GM19035 (cell line): ENCODE results near the gene MRPL9.
"Not testable (repeated sequence)": the region's sequence is repeated elsewhere in the genome, so short reads cannot be mapped to it uniquely, and the experiment has no call there.

ENCODE experiments used
- ATAC-seq: cut with Tn5 transposase; IDR thresholded peaks from one replicate; pipeline ENCODE4 v1.9.1; 2021; ENCODE audit not compliant: unreplicated experiment

The MRPL9 gene

DNA sequence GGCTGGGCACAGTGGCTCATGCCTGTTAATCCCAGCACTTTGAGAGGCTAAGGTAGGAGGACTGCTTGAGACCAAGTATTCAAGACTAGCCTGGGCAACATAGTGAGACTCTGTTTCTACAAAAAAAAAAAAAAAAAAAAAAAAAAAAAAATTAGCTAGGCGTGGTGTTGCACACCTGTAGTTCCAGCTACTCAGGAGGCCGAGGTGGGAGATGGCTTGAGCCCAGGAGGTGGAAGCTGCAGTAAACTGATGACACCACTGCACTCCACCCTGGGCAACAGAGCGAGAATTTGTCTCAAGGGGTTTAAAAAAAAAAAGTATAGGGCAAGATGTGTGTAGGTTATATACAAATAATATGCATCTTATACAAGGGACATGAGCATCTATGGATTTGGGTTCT lies 24.4 kb upstream of the MRPL9 start:
- no peak for ATAC-seq

DNA sequence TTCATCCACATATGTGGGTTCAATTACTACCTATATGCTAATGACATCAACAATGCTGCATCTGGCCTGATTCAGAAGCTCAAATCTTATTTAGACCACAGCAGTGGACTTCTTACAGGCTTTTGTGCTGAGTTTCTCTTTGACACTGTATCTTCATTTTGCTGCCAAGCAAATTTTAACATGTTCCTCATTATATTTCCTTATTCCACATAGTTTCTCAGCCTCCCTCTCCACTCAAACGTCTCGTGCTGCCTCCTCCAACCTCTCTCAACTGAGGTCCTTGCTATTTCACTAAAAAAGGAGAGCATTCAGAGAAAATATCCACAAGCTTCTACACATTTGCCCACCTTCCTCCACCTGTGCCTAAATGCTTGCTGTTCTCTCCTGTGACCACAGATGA lies 20.5 kb upstream of the MRPL9 start:
- no peak for ATAC-seq

DNA sequence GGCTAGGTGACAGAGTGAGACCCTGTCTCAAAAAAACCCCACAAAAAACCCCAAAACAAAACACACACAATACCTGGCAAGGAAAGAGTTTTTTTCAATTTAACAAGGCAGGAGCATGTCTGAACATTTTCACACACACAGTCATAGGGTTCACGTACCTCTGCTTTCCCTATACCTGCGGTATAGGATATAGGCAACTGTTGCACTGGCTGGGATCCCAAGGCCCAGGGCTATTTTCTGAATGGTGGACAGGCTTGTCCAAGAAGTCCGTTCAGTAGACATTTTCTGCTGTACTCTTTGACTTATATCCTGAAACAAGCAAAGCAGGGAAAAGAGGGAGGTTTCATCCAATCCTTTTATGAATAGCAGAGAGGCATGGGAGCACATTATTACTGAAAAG lies 19.4 kb upstream of the MRPL9 start:
- no peak for ATAC-seq

DNA sequence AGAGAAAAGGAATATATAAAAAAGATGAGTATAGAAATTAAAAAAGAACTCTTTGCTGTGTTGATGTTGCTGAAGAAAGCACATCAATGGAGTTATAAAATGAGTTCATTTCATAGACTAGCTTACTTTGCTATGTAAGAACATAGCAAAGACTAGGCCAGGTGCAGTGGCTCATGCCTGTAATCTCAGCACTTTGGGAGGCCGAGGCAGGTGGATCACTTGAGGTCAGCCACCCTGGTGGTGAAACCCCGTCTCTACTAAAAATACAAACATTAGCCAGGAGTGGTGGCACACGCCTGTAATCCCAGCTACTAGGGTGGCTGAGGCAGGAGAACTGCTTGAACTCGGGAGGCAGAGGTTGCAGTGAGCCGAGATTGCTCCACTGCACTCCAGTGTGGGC lies 18.7 kb upstream of the MRPL9 start:
- not testable (repeated sequence) for ATAC-seq

DNA sequence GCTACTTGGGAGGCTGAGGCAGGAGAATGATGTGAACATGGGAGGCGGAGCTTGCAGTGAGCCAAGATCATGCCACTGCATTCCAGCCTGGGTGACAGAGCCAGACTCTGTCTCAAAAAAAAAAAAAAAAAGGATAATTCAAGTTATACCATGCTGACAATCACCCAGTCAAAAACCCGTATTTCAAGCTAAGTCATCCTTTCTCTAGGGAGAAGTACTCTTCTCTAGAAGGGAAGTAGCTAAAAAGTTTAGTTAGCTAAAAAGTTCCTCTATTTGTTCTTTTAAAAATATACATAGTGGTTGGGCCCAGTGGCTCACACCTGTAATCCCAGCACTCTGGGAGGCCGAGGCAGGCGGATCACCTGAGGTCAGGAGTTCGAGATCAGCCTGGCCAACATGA lies 17.4 kb upstream of the MRPL9 start:
- ATAC-seq = not testable (repeated sequence)

DNA sequence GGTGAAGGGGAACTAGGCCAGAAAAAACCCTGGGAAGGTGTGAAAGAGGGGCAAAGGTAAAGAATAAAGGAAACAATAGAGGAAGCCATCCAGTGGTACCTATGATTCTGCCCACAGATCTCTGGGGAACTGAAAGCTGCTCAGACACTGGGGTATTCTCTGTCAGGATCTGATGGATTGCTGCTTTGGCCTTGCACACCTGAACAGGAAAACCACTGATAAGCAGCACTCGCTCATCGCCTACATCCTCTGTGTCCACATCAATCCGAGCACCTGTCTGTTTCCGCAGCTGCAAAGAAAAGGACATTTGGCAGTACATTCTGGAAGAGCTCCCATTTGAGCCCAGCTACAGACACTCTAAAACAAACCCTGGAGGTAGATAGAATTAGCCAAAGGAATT lies 16.6 kb upstream of the MRPL9 start:
- ATAC-seq = no peak

DNA sequence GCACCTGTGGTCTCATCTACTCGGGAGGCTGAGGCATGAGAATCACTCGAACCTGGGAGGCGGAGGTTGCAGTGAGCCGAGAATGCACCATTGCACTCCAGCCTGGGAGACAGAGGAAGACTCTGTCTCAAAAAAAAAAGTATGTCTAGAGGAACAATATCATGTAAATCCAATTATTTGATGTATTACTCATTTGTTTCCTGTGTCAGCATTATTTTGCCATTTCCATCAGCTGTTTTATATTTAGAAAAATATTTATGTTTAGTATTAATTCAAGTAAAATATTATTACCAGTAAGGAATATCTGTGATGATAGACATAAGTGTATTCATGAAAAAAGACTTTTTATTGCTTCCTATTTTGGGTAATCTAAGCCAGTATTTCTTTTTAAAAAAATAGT lies 14.0 kb upstream of the MRPL9 start:
- no peak for ATAC-seq

DNA sequence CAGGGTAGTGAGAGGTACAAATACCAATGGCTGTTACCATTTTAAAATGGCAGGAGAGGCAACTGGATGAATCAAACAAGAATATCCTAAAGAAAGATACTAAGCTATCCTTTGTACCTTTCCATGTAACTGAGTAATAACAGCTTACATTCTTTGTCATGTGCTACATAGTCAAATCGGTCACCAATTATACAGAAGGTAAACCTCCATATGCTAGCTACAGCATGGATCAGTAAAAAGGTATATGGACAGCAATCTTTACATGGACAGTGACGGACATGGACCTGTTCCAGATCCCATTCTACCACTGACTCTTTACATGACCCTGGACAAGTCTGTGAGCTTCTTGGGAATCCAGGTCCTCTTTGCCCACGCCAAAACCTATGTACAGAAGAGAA lies 13.4 kb upstream of the MRPL9 start:
- ATAC-seq = no peak

DNA sequence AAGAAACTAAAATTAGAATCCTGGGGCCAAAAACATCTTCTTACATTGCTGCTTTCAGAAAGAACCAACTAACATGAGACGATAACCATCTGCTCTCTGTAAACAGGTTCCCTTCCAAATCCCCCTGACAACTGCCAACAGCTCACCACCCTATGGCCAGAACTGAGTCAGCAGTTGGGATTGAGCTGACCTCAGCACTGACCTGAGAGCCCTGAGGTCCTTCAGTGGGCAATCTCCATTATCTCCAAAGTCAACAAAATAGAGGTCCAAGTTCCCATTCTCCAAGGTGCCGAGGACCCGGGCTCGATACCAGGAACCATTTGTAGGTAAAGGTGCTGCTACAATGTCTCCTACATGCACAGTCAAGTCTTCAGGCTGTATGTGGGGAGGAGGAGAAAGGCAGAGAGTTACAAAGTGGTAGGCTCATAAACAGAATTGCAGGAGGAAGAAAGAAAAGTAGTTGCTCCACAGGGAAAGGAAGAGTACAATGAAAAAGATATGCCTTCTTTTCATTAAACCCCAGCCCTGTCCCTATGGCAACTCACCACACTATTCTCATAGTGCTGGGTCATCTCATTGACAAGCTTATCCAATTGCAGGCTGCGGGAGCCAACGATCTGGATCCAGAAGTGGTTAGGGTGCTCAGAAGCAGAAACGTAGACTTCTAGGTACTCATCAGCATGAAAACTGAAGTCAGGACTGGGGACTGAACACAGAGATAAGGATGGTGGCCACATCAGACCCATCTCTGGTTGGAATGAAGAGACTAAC lies 12.8 kb upstream of the MRPL9 start:
- no peak for ATAC-seq

DNA sequence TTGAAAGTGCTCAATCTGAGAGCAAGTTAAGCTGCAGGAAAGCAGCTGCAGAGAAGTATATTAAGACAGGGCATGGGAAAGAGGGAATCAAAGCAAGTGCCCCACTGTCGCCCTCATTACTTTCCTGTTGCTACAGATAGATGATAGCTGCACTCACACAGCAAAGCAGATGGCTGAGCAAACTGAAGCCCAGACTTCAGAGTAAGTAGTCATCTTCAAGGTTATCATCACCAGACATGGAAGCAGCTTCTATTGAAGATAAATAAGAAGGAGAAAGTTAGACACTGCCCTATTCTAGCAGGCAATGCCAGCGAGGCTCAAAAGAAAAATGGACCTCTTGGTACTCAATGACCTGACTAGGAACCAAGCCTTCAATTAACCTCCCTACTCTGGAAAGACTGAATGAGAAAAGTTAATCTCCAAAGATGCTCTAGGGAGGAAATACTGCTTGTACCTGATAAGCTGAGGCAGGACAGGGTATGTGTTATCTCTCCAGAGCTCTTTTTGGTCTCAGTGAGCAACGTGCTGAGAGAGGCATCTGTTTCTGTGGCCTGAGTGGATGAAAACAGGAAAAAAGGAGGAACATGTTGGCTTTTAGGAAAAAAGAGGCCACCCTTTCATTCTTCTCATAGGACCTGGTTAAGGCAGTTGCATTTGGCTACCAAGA lies 11.1 kb upstream of the MRPL9 start:
- no peak for ATAC-seq

DNA sequence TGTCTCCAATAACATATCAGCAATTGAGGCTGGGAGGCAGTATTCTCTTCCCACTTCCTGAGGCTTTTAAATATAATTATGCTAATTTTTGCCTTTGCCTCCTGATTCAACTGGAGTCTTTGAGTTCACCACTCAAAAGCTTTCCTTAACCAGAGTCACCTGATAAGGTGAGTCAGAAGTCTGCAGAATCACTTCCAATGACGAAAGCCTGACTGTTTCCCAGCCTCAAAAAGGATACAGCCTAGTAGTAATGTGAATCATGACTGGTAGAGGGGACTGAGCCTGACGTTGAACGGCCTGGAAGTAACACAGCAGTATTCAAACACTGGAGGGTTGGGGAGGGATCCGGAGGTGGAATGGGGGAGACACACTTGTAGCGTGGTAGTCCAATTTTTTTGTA lies 10.4 kb upstream of the MRPL9 start:
- ATAC-seq = no peak

DNA sequence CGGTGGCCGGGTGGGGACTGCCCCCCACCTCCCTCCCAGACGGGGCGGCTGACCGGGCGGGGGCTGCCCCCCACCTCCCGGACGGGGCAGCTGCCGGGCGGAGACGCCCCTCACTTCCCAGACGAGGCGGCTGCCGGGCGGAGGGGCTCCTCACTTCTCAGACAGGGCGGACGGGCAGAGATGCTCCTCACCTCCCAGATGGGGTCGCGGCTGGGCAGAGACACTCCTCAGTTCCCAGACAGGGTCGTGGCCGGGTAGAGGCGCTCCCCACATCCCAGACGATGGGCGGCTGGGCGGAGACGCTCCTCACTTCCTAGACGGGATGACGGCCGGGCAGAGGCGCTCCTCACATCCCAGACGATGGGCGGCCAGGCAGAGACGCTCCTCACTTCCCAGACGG lies 6.0 kb upstream of the MRPL9 start:
- not testable (repeated sequence) for ATAC-seq

DNA sequence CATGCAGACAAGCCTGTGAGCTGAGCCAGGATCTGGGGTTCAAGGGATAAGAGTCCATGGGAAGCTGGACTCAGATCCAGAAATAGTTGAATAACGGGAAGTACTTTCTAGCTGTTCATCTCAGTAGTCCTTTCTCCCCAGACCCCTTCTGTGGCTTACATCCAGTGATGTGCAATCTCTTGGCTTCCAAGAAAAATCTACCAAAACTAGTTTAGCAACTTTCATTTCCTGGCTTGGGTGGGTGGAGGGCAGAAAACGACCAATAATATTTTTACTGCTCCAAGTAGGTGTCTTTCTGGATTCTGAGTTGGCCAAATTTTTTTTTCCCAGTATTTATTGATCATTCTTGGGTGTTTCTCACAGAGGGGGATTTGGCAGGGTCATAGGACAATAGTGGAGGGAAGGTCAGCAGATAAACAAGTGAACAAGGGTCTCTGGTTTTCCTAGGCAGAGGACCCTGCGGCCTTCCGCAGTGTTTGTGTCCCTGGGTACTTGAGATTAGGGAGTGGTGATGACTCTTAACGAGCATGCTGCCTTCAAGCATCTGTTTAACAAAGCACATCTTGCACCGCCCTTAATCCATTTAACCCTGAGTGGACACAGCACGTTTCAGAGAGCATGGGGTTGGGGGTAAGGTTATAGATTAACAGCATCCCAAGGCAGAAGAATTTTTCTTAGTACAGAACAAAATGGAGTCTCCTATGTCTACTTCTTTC lies 5.2 kb upstream of the MRPL9 start:
- ATAC-seq = not testable (repeated sequence)

DNA sequence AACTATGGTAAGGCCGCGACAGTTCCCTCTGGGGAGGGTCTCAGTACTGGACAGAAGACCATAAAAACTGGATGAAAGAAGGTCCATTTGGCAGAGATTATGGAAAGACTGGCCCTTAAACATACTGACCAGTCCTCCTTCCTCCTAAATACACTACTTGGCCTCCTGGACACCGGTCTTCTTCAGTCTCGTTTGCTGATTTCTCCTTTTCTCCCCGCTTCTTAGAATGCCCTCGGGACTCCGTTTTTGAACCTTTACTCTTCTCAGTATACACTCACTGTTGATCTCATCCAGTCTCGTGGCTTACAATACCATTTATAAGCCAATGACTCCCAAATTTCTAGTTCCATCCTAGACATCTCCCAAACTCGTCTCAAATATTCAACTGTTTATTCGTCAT lies 694 bp upstream of the MRPL9 start:
- no peak for ATAC-seq

DNA sequence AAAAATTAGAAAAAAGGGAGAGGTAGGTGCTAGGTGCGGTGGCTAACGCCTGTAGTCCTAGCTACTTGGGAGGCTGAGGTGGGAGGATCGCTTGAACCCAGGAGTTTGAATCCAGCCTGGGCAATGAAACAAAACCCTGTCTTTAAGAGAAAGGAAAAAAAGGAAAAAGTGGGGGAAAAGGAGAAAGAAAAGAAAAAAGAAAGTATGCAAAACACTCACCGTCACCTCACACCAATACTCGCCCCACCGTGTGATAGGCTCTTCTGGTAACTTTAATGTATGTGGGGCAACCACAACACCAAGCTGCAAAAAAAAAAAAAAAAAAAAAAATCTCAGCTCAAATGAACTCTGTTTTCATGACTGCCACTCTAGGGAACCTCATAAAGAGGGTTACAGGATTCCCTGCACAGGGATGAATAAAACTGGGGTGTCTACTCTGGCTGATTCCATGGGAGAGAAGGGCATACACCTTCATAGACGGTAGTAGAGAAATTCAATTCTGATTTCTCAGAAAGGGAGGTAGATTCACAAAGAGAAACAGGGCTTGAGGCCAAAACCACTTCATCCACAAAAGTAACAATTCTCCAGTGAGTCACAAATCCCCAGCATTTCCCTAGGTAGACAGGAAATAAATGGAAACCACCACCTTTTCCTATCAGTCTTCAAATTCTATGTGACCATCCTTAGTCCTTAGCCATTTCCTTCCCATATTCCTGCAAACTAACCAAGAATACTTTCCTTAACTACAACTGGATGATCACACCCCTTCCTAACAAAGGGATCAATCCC lies 2.5 kb downstream of the MRPL9 start:
- ATAC-seq = no peak

DNA sequence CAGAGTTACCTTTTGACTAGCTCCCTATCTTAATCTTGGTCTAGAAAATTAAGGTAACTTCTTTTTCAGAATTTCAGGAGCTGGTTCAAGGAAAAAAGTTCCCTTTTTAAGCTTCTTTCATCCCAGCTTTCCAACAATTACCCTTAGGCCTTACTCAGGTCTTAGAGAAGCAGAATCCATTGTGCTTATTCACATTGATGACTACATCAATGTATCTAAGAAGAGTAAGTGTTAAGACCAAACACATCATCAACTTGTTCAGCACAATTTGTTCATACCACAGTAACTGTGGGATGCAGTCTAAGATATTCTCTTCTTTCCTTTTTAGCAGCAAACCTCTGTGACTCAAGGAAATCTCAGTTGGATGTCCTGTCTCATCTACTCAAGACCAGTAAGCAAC lies 4.1 kb downstream of the MRPL9 start:
- no peak for ATAC-seq

DNA sequence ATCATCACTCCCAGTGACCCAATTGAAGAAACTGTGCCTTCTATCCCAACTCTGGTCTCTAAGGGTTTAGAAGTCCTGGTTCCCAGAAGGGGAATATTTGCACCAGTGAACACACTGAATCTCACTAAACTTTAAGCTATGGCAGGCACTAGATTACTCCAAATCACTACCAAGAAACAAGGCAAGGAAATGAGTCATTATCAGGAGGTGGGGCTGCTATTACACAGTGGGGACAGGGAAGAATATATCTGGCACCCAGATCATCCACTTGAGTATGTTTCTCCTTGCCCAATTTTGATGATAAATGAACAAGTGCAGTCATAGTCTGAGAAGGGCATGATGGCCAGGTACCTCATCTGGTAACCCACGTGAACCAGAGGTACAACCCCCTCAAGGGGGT lies 7.0 kb downstream of the MRPL9 start:
- ATAC-seq = no peak

DNA sequence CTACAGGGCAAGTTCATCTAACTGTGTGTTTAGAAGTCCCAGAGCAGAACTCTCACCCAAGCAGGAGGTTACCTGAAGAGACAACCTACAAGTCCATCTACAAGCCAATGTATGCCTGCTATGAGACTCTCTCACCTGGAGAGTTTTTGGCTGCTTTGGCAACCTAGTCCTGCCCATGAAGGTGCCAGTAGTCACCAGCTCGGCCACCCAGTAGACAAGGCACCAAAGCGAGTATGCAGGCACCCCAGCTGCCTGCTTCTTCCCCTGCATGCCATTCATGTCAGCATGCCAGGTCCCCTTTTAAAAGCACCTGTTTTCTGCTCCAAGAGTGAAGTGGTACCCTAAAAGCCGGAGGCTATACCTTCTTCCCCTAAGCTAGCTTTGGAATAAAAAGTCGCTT lies 21.8 kb downstream of the MRPL9 start:
- ATAC-seq = no peak

DNA sequence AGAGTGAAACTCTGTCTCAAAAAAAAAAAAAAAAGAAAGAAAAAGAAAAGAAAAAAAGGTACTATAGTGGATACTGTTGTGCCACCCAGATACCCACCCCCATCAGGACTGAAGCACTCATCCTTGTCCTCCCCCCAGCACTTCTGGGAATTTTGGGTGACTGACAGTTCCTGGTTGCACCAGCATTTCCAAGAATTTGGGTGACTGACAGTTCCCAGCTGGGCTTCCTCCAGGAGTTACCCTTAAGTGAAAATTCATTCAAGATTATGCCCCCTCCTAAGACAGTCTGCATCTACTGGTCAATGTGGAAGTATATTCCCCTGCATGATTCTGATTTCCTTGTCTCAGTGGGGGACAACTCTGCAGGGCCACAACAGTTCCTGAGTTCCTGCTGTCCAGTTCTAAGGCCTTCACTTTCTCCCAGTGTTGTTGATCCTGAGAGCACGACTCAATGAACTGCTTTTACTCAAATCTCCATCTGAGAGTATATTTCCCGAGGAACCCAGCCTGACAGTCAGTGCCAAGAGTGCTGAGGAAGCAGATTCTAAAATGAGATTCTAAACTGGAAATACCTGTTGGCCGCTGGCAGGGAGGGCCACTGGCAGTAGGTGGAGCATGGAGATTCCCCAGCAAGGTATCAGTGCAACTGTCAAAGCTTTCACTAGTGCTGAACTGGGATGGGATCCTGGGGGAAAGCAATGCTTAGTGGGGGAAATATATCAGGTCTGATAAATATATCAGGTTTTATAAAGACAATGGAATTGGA lies 23.5 kb downstream of the MRPL9 start:
- no peak for ATAC-seq

DNA sequence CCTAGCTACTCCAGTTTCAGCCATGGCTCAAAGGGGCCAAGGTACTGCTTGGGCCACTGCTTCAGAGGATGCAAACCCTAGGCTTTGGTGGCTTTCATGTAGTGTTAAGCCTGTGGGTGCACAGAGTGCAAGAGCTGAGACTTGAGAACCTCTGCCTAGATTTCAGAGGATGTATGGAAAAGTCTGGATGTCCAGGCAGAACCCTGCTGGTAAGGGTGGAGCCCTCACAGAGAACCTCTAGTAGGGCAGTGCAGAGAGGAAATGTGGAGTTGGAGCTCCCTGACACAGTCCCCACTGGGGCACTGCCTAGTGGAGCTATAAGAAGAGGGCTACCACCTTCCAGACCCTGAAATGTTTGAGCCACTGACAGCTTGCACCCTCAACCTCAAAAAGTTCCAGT lies 25.8 kb downstream of the MRPL9 start:
- no peak for ATAC-seq

DNA sequence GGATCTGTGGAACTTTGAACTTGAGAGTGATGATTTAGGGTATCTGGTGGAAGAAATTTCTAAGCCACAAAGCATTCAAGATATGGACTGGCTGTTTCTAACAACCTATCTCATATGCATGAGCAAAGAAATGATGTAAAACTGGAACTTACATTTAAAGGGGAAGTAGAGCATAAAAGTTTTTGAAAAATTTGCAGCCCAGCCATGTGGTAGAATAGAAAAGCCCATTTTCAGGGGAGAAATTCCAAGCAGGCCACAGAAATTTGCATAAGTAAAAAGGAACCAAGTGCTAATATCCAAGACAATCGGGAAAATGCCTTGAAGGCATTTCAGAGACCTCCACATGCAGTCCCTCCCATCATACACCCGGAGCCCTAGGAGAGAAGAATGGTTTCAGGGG lies 26.3 kb downstream of the MRPL9 start:
- ATAC-seq = no peak
